ENCODE results near the gene ATP8A2. TPM values are rescaled to one million over a fixed set of nuclear protein-coding genes. Genes with fewer than 3 reads are reported as not detected.
A peak's percentile ranks its signal among the peaks of the same experiment; 100 is the strongest.

ATP8A2 gene
- total and polyA plus RNA-seq, 9 of the 15 experiments (the other 6 are each of a cell fraction or from before 2014, with no cell fraction given), result under 0.01 to 0.33 (median 0.06) TPM; not detected in 4

DNA sequence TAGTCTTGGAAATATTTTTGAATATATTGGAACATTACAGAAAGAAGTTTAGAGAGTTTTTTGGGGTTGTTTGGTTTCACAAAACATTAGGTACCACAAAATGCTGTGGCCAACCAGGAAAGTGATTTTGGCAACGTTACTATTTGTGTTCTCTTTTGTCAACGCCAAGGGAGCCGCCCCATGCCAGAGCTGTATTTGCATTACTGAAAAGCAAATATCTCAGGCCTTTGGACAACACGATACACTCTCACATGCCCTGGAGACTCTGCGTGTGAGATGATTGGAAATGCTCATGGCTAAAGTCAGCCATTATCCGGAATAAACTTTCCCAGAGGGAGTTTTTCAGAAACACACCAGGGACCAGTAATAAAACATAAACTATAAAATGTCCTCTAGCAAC lies 355.5 kb downstream of the ATP8A2 start (continued):
- TF ChIP-seq, protein P1, sequence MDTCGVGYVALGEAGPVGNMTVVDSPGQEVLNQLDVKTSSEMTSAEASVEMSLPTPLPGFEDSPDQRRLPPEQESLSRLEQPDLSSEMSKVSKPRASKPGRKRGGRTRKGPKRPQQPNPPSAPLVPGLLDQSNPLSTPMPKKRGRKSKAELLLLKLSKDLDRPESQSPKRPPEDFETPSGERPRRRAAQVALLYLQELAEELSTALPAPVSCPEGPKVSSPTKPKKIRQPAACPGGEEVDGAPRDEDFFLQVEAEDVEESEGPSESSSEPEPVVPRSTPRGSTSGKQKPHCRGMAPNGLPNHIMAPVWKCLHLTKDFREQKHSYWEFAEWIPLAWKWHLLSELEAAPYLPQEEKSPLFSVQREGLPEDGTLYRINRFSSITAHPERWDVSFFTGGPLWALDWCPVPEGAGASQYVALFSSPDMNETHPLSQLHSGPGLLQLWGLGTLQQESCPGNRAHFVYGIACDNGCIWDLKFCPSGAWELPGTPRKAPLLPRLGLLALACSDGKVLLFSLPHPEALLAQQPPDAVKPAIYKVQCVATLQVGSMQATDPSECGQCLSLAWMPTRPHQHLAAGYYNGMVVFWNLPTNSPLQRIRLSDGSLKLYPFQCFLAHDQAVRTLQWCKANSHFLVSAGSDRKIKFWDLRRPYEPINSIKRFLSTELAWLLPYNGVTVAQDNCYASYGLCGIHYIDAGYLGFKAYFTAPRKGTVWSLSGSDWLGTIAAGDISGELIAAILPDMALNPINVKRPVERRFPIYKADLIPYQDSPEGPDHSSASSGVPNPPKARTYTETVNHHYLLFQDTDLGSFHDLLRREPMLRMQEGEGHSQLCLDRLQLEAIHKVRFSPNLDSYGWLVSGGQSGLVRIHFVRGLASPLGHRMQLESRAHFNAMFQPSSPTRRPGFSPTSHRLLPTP (IDR thresholded peaks at IDR 0.05; ENCODE audit: borderline replicate concordance, extremely low read depth, insufficient read length), result no peak

DNA sequence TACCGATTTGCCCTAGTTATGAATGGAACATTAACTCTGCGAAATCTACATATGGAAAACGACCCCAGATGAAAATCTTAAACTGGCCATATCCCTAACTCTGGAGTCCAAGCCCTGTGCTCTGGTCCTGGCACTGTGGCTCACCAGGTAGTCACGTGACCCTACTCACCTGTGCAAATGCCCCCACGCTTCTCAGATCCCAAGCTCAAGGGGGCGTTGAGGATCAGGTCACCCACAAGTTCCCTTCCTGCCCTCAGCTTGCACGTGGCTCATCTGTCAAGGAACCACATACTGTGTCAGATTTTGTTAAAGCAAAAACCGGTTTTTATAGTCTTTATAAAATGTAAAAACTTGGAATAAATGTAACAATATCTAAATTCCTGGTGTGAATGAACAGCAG lies 356.0 kb downstream of the ATP8A2 start:
- POLR2A ChIA-PET, result no interaction called here
- in situ Hi-C loops (cut with MboI), result no loop called here
- Histone ChIP-seq H3K27me3 (ENCODE audit: control insufficient read depth in 2 of 2, insufficient read depth in 2 of 2, low read length in 2 of 2) (no peaks in the 10 kb centered on the region), H3K9ac (ENCODE audit: insufficient read depth in 1 of 2, low read depth in 2 of 2, low read length in 2 of 2) (no peak overlapping the region), H2AFZ (ENCODE audit: low read depth, low read length) (no peak overlapping the region), H3K4me2 (ENCODE audit: insufficient read depth, low read length) (no peak overlapping the region), H3K9me1 (ENCODE audit: control insufficient read depth, insufficient read depth, low read length) (no peaks in the 10 kb centered on the region), H3K27ac (ENCODE audit: extremely low read depth, low read depth, low read length) (no peak overlapping the region), H3K4me1 (replicated peaks in 1 of 2; ENCODE audit: control insufficient read depth in 2 of 2, insufficient read depth in 2 of 2, low read length in 2 of 2) (no peaks in the 10 kb centered on the region), H3K9me3 (replicated peaks; ENCODE audit: control insufficient read depth, insufficient read depth, low read depth, low read length) (no peaks in the 10 kb centered on the region), H3K4me3 (no peak overlapping the region), H4K20me1 (replicated peaks; ENCODE audit: control insufficient read depth, insufficient read depth, low read length) (no peaks in the 10 kb centered on the region), H3K36me3 (ENCODE audit: control insufficient read depth, insufficient read depth, low read length) (no peaks in the 10 kb centered on the region), H3K79me2 (ENCODE audit: control insufficient read depth, insufficient read depth, low read length) (no peaks in the 10 kb centered on the region)
- intact Hi-C loops (cut with micrococcal nuclease), result no loop called here
- TF ChIP-seq, protein P2, sequence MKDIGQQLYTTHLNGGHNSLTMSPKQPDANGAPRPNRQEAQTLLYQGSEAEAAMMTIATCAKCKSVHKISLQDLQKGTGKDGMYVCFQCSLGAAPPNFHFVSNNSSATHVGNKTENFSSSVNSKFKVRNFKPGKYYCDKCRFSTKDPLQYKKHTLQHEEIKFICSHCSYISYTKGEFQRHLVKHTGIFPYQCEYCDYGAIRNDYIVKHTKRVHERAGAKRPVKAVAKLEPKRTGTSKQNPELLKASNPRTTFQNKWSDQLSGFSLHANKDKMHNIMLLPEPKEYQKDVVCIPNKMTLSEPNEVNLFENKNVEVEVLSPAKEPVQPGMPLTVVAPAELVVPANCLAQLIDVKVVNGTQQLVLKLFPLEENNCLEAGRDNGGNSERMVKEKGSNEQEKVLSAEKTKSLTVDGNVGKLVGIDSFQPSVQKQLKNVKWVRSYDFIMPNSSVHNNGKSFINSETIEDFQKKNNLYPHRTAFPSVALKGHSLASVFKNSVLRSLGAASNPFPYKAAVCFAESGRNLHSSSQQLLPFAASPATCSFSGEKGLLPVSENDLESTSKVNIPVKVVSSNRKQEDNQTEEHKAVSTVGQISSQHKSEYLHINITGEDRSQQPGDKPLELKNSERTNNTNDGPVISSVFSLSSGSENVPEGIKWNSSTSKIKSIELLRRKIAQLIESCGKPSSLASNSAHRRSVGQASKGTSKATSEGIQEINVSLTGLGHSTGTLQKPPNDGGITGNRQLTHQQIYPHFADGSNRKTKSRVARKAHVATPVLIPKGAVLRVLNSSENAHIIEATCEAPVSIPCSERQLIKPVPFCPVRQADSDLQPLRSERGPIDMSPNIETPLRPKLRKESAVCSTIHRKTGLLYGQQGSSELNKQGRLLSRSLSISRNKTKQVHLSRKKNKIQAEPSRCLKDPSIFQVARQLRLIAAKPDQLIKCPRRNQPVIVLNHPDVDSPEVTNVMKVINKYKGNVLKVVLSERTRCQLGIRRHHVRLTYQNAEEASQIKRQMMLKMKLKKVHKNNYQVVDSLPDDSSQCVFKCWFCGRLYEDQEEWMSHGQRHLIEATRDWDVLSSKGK (CRISPR knock-in tag; IDR thresholded peaks at IDR 0.05), result no peak
- peak; percentile 43; the same call in 1 of the 2 replicates for TF ChIP-seq RAD51 (IDR thresholded peaks at IDR 0.05; ENCODE audit: borderline replicate concordance, low read depth)
- TF ChIP-seq, protein P3, sequence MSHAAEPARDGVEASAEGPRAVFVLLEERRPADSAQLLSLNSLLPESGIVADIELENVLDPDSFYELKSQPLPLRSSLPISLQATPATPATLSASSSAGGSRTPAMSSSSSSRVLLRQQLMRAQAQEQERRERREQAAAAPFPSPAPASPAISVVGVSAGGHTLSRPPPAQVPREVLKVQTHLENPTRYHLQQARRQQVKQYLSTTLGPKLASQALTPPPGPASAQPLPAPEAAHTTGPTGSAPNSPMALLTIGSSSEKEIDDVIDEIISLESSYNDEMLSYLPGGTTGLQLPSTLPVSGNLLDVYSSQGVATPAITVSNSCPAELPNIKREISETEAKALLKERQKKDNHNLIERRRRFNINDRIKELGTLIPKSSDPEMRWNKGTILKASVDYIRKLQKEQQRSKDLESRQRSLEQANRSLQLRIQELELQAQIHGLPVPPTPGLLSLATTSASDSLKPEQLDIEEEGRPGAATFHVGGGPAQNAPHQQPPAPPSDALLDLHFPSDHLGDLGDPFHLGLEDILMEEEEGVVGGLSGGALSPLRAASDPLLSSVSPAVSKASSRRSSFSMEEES (CRISPR knock-in tag; IDR thresholded peaks at IDR 0.05), result peak; percentile 49; the same call in 1 of the 2 replicates
- 1% methylated on average over 7 of the region's 8 CpGs for WGBS (ENCODE audit: insufficient coverage, low coverage, missing lambda C conversion rate)
- FAIRE-seq (no peak), DNase-seq (ENCODE audit: extremely low read depth in 1 of 4, low spot score in 3 of 4) (no peak), ATAC-seq (no peak)
- CTCF ChIA-PET (ENCODE audit: low intra/inter-chr PET ratio), result no interaction called here
- BruUV-seq (replicated peaks), result no TSS peak

Measured in K562 (cell line).